WTC11 (cell line): Measurements from ENCODE around the gene CT45A2.
"Not testable (repeated sequence)": the region's sequence is repeated elsewhere in the genome, so short reads cannot be mapped to it uniquely, and the experiment has no call there.

Source experiments
- CBFB ChIP-seq: sonication (generic); formaldehyde crosslinking; IDR thresholded peaks from 2 replicates; pipeline ENCODE4 v1.8.1; 2022; ENCODE audit warnings: mild to moderate bottlenecking, low read depth, missing genetic modification reagents
- TF ChIP-seq, protein P1 (sequence below): fragments of 200-600 bp; IDR thresholded peaks from 2 replicates; pipeline ENCODE4 v1.8.0; 2022; ENCODE audit warnings: antibody characterized with exemption
- TF ChIP-seq, protein P2 (sequence below): sonication (generic); formaldehyde crosslinking; IDR thresholded peaks from 2 replicates; pipeline ENCODE4 v1.8.1; 2023; ENCODE audit warnings: mild to moderate bottlenecking, missing genetic modification reagents, moderate library complexity

DNA sequence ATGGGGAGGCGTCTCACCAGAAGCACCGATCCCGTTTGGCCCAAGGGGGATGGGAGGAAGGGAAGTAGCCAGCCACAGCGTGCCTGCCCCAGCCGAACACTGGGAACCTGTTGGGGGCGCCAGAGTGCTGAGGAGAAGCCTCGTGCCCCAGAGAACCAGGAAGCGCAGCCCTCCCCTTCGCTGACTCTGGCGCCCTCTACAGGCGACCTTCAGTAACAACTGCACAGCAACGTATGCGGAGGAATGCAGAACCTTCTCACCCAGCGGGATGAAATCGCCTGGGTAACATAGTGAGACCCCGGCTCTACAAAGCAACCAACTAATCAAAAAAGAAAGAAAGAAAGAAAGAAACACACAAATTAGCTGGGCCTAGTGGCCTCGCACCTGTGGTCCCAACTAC is at the start of gene CT45A2:
- TF ChIP-seq, protein P1, sequence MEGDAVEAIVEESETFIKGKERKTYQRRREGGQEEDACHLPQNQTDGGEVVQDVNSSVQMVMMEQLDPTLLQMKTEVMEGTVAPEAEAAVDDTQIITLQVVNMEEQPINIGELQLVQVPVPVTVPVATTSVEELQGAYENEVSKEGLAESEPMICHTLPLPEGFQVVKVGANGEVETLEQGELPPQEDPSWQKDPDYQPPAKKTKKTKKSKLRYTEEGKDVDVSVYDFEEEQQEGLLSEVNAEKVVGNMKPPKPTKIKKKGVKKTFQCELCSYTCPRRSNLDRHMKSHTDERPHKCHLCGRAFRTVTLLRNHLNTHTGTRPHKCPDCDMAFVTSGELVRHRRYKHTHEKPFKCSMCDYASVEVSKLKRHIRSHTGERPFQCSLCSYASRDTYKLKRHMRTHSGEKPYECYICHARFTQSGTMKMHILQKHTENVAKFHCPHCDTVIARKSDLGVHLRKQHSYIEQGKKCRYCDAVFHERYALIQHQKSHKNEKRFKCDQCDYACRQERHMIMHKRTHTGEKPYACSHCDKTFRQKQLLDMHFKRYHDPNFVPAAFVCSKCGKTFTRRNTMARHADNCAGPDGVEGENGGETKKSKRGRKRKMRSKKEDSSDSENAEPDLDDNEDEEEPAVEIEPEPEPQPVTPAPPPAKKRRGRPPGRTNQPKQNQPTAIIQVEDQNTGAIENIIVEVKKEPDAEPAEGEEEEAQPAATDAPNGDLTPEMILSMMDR = not testable (repeated sequence)
- TF ChIP-seq, protein P2, sequence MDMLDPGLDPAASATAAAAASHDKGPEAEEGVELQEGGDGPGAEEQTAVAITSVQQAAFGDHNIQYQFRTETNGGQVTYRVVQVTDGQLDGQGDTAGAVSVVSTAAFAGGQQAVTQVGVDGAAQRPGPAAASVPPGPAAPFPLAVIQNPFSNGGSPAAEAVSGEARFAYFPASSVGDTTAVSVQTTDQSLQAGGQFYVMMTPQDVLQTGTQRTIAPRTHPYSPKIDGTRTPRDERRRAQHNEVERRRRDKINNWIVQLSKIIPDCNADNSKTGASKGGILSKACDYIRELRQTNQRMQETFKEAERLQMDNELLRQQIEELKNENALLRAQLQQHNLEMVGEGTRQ (CRISPR knock-in tag) = not testable (repeated sequence)
- TF ChIP-seq CBFB (CRISPR knock-in tag) = not testable (repeated sequence)
